ENCODE data around the gene KLF3. TPM values are rescaled to one million over a fixed set of nuclear protein-coding genes. Genes with fewer than 3 reads are reported as not detected.

The KLF3 gene
- total and polyA plus RNA-seq, 4 donors = 29.3 to 39.8 (median 29.9) TPM

GRCh38 chr4:38728631-38729141 lies 64.7 kb downstream of the KLF3 start:
- no peak for DNase-seq (ENCODE audit: low read depth in 4 of 6, low spot score in 6 of 6)
- WGBS (ENCODE audit: insufficient coverage) = 74% methylated on average over 2 of the region's 4 CpGs
- Histone ChIP-seq H3K27ac (ENCODE audit: low read depth, low read length) (no peak overlapping the region), H3K4me1 (ENCODE audit: control insufficient read depth, insufficient read depth, low read length) (peaks cover 4% of the 10 kb centered on the region), H3K27me3 (ENCODE audit: control insufficient read depth, insufficient read depth, low read length) (no peaks in the 10 kb centered on the region), H3K4me3 (ENCODE audit: low read depth, low read length) (no peak overlapping the region), H3K9me3 (ENCODE audit: control insufficient read depth, insufficient read depth, low read length) (no peaks in the 10 kb centered on the region), H3K36me3 (ENCODE audit: control insufficient read depth, insufficient read depth, low read length) (no peaks in the 10 kb centered on the region)

GRCh38 chr4:38730493-38730829 lies 66.5 kb downstream of the KLF3 start:
- H3K4me1 ChIP-seq (ENCODE audit: control insufficient read depth, insufficient read depth, low read length) = peaks cover 4% of the 10 kb centered on the region
- DNase-seq (ENCODE audit: low read depth in 4 of 6, low spot score in 6 of 6) = no peak
- no peak overlapping the region for H3K4me3 ChIP-seq (ENCODE audit: low read depth, low read length)
- H3K36me3 ChIP-seq (ENCODE audit: control insufficient read depth, insufficient read depth, low read length) = no peaks in the 10 kb centered on the region
- H3K27ac ChIP-seq (ENCODE audit: low read depth, low read length) = no peak overlapping the region
- H3K27me3 ChIP-seq (ENCODE audit: control insufficient read depth, insufficient read depth, low read length) = no peaks in the 10 kb centered on the region
- 90% methylated on average over 2 of the region's 4 CpGs for WGBS (ENCODE audit: insufficient coverage)
- H3K9me3 ChIP-seq (ENCODE audit: control insufficient read depth, insufficient read depth, low read length) = no peaks in the 10 kb centered on the region

- peak in 5 of 6 donors; percentile 36 to 83 (median 55) for DNase-seq (ENCODE audit: low read depth in 4 of 6, low spot score in 6 of 6)
- 37% methylated on average over 14 of the region's 23 CpGs for WGBS (ENCODE audit: insufficient coverage)
These were observed 67.0 kb downstream of the KLF3 start for GRCh38 chr4:38730830-38731646.

DNA sequence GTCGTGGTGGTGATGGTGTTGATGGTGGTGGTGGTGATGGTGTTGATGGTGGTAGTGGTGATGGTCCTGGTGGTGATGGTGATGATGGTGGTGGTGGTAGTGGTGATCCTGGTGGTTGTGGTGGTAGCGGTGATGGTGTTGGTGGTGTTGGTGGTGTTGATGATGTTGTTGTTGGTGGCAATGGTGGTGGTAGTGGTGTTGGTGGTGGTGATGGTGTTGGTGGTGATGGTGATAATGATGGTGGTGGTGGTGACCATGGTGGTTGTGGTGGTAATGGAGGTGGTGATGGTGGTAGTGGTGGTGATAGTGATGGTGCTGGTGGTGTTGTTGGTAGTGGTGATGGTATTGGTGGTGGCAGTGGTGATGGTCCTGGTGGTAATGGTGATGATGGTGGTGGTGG lies 69.7 kb downstream of the KLF3 start:
- no peak overlapping the region for H3K4me3 ChIP-seq (ENCODE audit: low read depth, low read length)
- no peak overlapping the region for H3K27ac ChIP-seq (ENCODE audit: low read depth, low read length)
- H3K36me3 ChIP-seq (ENCODE audit: control insufficient read depth, insufficient read depth, low read length) = no peaks in the 10 kb centered on the region
- no peaks in the 10 kb centered on the region for H3K9me3 ChIP-seq (ENCODE audit: control insufficient read depth, insufficient read depth, low read length)
- no peaks in the 10 kb centered on the region for H3K27me3 ChIP-seq (ENCODE audit: control insufficient read depth, insufficient read depth, low read length)
- H3K4me1 ChIP-seq (ENCODE audit: control insufficient read depth, insufficient read depth, low read length) = peaks cover 4% of the 10 kb centered on the region
- WGBS (ENCODE audit: insufficient coverage) = 100% methylated on average over 2 of the region's 2 CpGs
- DNase-seq (ENCODE audit: low read depth in 4 of 6, low spot score in 6 of 6) = no peak

More at GRCh38 chr4:38730830-38731646, 67.0 kb downstream of the KLF3 start:
- no peak overlapping the region for H3K4me3 ChIP-seq (ENCODE audit: low read depth, low read length)
- H3K27me3 ChIP-seq (ENCODE audit: control insufficient read depth, insufficient read depth, low read length) = no peaks in the 10 kb centered on the region
- no peaks in the 10 kb centered on the region for H3K36me3 ChIP-seq (ENCODE audit: control insufficient read depth, insufficient read depth, low read length)
- no peak overlapping the region for H3K27ac ChIP-seq (ENCODE audit: low read depth, low read length)
- peaks cover 4% of the 10 kb centered on the region for H3K4me1 ChIP-seq (ENCODE audit: control insufficient read depth, insufficient read depth, low read length)
- no peaks in the 10 kb centered on the region for H3K9me3 ChIP-seq (ENCODE audit: control insufficient read depth, insufficient read depth, low read length)

DNA sequence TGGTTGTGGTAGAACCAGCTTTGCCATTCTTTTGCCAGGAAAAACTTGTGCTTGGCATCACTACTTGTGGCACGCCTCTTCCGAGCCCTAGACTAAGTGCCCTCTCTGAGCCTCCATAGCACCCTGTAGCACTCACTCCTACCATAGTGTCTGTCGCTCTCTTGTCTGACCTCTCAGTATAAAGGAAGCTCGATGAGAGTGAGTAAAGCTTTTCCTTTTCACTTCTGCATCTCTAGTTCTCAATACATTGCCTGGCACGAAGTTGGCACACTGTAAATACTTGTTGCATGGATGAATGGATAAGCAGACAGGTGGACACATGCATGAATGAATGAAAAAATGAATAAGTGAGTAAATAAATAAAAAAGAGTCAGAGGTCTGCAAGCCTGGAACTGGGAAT lies 70.4 kb downstream of the KLF3 start:
- no peak for DNase-seq (ENCODE audit: low read depth in 4 of 6, low spot score in 6 of 6)
- no peaks in the 10 kb centered on the region for H3K36me3 ChIP-seq (ENCODE audit: control insufficient read depth, insufficient read depth, low read length)
- H3K27ac ChIP-seq (ENCODE audit: low read depth, low read length) = no peak overlapping the region
- H3K9me3 ChIP-seq (ENCODE audit: control insufficient read depth, insufficient read depth, low read length) = no peaks in the 10 kb centered on the region
- no peaks in the 10 kb centered on the region for H3K27me3 ChIP-seq (ENCODE audit: control insufficient read depth, insufficient read depth, low read length)
- no peak overlapping the region for H3K4me3 ChIP-seq (ENCODE audit: low read depth, low read length)
- peaks cover 4% of the 10 kb centered on the region for H3K4me1 ChIP-seq (ENCODE audit: control insufficient read depth, insufficient read depth, low read length)
- WGBS (ENCODE audit: insufficient coverage) = no CpG with 5 or more reads among the region's 5 CpGs

DNA sequence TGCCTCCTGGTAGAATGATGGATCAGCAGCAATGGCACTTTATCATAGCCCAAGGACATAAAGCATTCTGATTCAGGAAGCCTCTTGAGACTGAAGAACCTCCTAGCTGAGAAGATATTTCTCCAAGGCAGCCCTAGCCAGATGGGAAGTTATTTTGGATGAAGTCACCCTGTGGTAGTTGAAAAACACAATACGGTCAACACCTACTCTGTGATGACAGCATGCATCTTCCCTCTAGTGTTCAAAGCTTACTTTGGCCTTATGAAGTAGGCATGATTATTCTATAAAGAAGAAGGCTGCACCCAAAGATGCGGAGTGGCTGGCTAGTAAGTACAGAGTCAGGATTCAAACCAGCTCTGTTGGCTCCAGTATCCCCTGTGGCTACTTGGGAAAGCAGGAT lies 70.9 kb downstream of the KLF3 start:
- Histone ChIP-seq H3K9me3 (ENCODE audit: control insufficient read depth, insufficient read depth, low read length) (no peaks in the 10 kb centered on the region), H3K27ac (ENCODE audit: low read depth, low read length) (no peak overlapping the region), H3K36me3 (ENCODE audit: control insufficient read depth, insufficient read depth, low read length) (no peaks in the 10 kb centered on the region), H3K4me1 (ENCODE audit: control insufficient read depth, insufficient read depth, low read length) (peaks cover 4% of the 10 kb centered on the region), H3K4me3 (ENCODE audit: low read depth, low read length) (no peak overlapping the region), H3K27me3 (ENCODE audit: control insufficient read depth, insufficient read depth, low read length) (no peaks in the 10 kb centered on the region)
- DNase-seq (ENCODE audit: low read depth in 4 of 6, low spot score in 6 of 6) = no peak
- WGBS (ENCODE audit: insufficient coverage) = 92% methylated on average over 1 of the region's 2 CpGs

DNA sequence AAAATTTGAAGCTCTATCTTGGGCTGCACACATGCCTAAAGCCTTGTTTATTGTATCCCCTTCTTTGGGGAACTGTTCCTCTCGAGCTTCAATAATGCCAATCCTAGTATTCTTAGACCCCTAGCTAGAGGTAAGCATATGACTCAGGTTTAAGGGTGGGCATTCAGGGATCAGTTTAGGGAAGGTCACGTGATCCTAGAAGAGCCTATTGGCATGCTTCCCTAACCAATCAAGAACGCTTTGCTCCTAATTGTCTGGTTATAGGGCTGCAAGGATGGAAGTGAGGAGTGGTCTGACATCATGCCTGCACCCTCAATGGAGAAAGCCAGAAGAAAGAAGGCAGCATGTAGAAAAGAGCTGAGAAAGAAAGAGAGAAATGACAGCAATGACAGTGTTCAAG lies 71.9 kb downstream of the KLF3 start:
- H3K36me3 ChIP-seq (ENCODE audit: control insufficient read depth, insufficient read depth, low read length) = no peaks in the 10 kb centered on the region
- H3K4me3 ChIP-seq (ENCODE audit: low read depth, low read length) = no peak overlapping the region
- peaks cover 4% of the 10 kb centered on the region for H3K4me1 ChIP-seq (ENCODE audit: control insufficient read depth, insufficient read depth, low read length)
- H3K9me3 ChIP-seq (ENCODE audit: control insufficient read depth, insufficient read depth, low read length) = no peaks in the 10 kb centered on the region
- H3K27me3 ChIP-seq (ENCODE audit: control insufficient read depth, insufficient read depth, low read length) = no peaks in the 10 kb centered on the region
- DNase-seq (ENCODE audit: low read depth in 4 of 6, low spot score in 6 of 6) = no peak
- H3K27ac ChIP-seq (ENCODE audit: low read depth, low read length) = no peak overlapping the region
- whole genome bisulfite sequencing (ENCODE audit: insufficient coverage) = 71% methylated on average over 1 of the region's 3 CpGs

- H3K4me1 ChIP-seq (ENCODE audit: control insufficient read depth, insufficient read depth, low read length) = no peaks in the 10 kb centered on the region
- H3K4me3 ChIP-seq (ENCODE audit: low read depth, low read length) = no peak overlapping the region
- WGBS (ENCODE audit: insufficient coverage) = no CpG with 5 or more reads among the region's 6 CpGs
- no peaks in the 10 kb centered on the region for H3K9me3 ChIP-seq (ENCODE audit: control insufficient read depth, insufficient read depth, low read length)
- no peak overlapping the region for H3K27ac ChIP-seq (ENCODE audit: low read depth, low read length)
- no peak for DNase-seq (ENCODE audit: low read depth in 4 of 6, low spot score in 6 of 6)
- no peaks in the 10 kb centered on the region for H3K27me3 ChIP-seq (ENCODE audit: control insufficient read depth, insufficient read depth, low read length)
- H3K36me3 ChIP-seq (ENCODE audit: control insufficient read depth, insufficient read depth, low read length) = no peaks in the 10 kb centered on the region
These were observed 75.2 kb downstream of the KLF3 start for GRCh38 chr4:38738940-38739803.

DNA sequence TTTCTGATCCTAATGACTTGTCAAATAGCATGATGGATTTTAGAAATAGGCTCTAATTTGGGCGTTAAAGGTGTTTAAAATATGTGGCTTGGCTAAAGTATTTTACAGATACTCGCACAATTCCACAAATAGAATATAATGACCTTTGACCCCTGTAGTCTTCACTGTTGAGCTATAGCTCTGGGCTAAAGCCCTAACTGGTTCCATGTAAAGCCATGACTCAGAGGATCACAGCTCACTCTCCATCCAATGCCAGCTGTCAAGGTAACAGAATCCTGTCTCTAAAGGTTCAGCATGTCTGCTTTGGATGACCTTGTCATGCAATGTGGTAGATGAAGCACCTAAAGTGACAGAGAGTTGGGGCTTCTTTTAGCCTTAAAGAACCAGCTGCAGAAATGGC lies 76.3 kb downstream of the KLF3 start:
- Histone ChIP-seq H3K36me3 (ENCODE audit: control insufficient read depth, insufficient read depth, low read length) (no peaks in the 10 kb centered on the region), H3K4me3 (ENCODE audit: low read depth, low read length) (no peak overlapping the region), H3K9me3 (ENCODE audit: control insufficient read depth, insufficient read depth, low read length) (no peaks in the 10 kb centered on the region), H3K27ac (ENCODE audit: low read depth, low read length) (no peak overlapping the region), H3K27me3 (ENCODE audit: control insufficient read depth, insufficient read depth, low read length) (no peaks in the 10 kb centered on the region), H3K4me1 (ENCODE audit: control insufficient read depth, insufficient read depth, low read length) (no peaks in the 10 kb centered on the region)
- WGBS (ENCODE audit: insufficient coverage) = no CpG with 5 or more reads among the region's 2 CpGs
- no peak for DNase-seq (ENCODE audit: low read depth in 4 of 6, low spot score in 6 of 6)

Measured in spinal cord (tissue), 10 donors.